ENCODE data around the gene TSC22D3. TPM values are rescaled to one million over a fixed set of nuclear protein-coding genes. Genes with fewer than 3 reads are reported as not detected.
A peak's percentile ranks its signal among the peaks of the same experiment; 100 is the strongest.

TSC22D3 gene
- total RNA-seq, 2 donors from 2014 or later, result 18.5 to 23.3 TPM

- Histone ChIP-seq H3K9me3 (no peaks in the 10 kb centered on the region), H3K36me3 (no peaks in the 10 kb centered on the region), H3K4me1 (no peaks in the 10 kb centered on the region), H3K27ac (no peak overlapping the region), H3K27me3 (no peaks in the 10 kb centered on the region), H3K9ac (ENCODE audit: low read depth in 2 of 2, low read length in 2 of 2) (no peak overlapping the region), H3K4me3 (no peak overlapping the region)
- TF ChIP-seq, protein P1, sequence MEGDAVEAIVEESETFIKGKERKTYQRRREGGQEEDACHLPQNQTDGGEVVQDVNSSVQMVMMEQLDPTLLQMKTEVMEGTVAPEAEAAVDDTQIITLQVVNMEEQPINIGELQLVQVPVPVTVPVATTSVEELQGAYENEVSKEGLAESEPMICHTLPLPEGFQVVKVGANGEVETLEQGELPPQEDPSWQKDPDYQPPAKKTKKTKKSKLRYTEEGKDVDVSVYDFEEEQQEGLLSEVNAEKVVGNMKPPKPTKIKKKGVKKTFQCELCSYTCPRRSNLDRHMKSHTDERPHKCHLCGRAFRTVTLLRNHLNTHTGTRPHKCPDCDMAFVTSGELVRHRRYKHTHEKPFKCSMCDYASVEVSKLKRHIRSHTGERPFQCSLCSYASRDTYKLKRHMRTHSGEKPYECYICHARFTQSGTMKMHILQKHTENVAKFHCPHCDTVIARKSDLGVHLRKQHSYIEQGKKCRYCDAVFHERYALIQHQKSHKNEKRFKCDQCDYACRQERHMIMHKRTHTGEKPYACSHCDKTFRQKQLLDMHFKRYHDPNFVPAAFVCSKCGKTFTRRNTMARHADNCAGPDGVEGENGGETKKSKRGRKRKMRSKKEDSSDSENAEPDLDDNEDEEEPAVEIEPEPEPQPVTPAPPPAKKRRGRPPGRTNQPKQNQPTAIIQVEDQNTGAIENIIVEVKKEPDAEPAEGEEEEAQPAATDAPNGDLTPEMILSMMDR (IDR thresholded peaks at IDR 0.05), result no peak
- no peak for DNase-seq
- intact Hi-C loops (cut with DNase I), result no loop called here
These were observed 91.7 kb downstream of the TSC22D3 start for GRCh38 chrX:107683931-107684330.

GRCh38 chrX:107683124-107683895, 92.3 kb downstream of the TSC22D3 start:
- no peaks in the 10 kb centered on the region for H3K9me3 ChIP-seq
- intact Hi-C loops (cut with DNase I), result no loop called here
- H3K9ac ChIP-seq (ENCODE audit: low read depth in 2 of 2, low read length in 2 of 2), result no peak overlapping the region
- H3K36me3 ChIP-seq, result no peaks in the 10 kb centered on the region
- H3K4me1 ChIP-seq, result no peaks in the 10 kb centered on the region
- TF ChIP-seq, protein P1 (IDR thresholded peaks at IDR 0.05), result no peak
- H3K4me3 ChIP-seq, result no peak overlapping the region
- H3K27me3 ChIP-seq, result no peaks in the 10 kb centered on the region
- H3K27ac ChIP-seq, result no peak overlapping the region
- DNase-seq, result no peak

DNA sequence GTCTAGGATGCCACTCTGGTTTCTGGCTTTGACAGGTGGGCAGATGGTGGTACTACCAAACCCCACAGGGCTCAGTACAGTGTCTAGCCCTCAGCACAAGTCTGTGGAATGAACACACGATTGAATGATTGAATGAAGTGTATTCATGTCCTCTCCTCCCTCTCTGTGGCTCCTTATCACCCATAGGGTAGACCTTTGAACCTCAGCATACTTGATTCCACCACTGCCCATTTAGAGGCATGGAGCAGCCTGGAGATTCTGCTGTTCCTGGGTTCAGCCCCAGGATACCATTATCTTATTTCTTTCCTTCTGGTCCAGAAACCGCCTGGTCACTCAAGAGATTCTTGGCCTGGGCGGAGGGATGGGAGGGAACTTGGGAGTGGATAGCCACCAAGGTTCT, 93.3 kb downstream of the TSC22D3 start:
- intact Hi-C loops (cut with DNase I), result no loop called here
- no peak overlapping the region for H3K9ac ChIP-seq (ENCODE audit: low read depth in 2 of 2, low read length in 2 of 2)
- no peaks in the 10 kb centered on the region for H3K4me1 ChIP-seq
- TF ChIP-seq, protein P1 (IDR thresholded peaks at IDR 0.05), result no peak
- H3K9me3 ChIP-seq, result no peaks in the 10 kb centered on the region
- no peaks in the 10 kb centered on the region for H3K27me3 ChIP-seq
- no peak overlapping the region for H3K27ac ChIP-seq
- no peaks in the 10 kb centered on the region for H3K36me3 ChIP-seq
- no peak overlapping the region for H3K4me3 ChIP-seq
- DNase-seq, result no peak

GRCh38 chrX:107678957-107679740, 96.4 kb downstream of the TSC22D3 start:
- Histone ChIP-seq H3K4me3 (no peak overlapping the region), H3K27ac (no peak overlapping the region), H3K4me1 (no peaks in the 10 kb centered on the region), H3K27me3 (no peaks in the 10 kb centered on the region), H3K9me3 (no peaks in the 10 kb centered on the region), H3K9ac (ENCODE audit: low read depth in 2 of 2, low read length in 2 of 2) (peak overlapping the region in 1 of 2 donors; percentile 26), H3K36me3 (no peaks in the 10 kb centered on the region)
- TF ChIP-seq, protein P1 (IDR thresholded peaks at IDR 0.05), result no peak
- DNase-seq, result peak; percentile 65
- intact Hi-C loops (cut with DNase I), result loop anchor here (5.0 kb wide), 1 partner anchor 38 kb away; no protein-coding TSS in a partner anchor

GRCh38 chrX:107677909-107678308, 97.7 kb downstream of the TSC22D3 start:
- Histone ChIP-seq H3K4me1 (no peaks in the 10 kb centered on the region), H3K4me3 (no peak overlapping the region), H3K27me3 (no peaks in the 10 kb centered on the region), H3K9ac (ENCODE audit: low read depth in 2 of 2, low read length in 2 of 2) (peak overlapping the region in 1 of 2 donors; percentile 8), H3K36me3 (no peaks in the 10 kb centered on the region), H3K27ac (no peak overlapping the region), H3K9me3 (no peaks in the 10 kb centered on the region)
- no peak for DNase-seq
- TF ChIP-seq, protein P1 (IDR thresholded peaks at IDR 0.05), result no peak
- intact Hi-C loops (cut with DNase I), result loop anchor here (5.0 kb wide), 1 partner anchor 39 kb away; no protein-coding TSS in a partner anchor
